NCI-H446 (cell line): ENCODE data around the gene NEAT1.

Experiments used
- DNase-seq, 2 experiments: peaks; one replicate each; lab custom pipeline; 2025; lab: John Stamatoyannopoulos, UW

Gene NEAT1

DNA sequence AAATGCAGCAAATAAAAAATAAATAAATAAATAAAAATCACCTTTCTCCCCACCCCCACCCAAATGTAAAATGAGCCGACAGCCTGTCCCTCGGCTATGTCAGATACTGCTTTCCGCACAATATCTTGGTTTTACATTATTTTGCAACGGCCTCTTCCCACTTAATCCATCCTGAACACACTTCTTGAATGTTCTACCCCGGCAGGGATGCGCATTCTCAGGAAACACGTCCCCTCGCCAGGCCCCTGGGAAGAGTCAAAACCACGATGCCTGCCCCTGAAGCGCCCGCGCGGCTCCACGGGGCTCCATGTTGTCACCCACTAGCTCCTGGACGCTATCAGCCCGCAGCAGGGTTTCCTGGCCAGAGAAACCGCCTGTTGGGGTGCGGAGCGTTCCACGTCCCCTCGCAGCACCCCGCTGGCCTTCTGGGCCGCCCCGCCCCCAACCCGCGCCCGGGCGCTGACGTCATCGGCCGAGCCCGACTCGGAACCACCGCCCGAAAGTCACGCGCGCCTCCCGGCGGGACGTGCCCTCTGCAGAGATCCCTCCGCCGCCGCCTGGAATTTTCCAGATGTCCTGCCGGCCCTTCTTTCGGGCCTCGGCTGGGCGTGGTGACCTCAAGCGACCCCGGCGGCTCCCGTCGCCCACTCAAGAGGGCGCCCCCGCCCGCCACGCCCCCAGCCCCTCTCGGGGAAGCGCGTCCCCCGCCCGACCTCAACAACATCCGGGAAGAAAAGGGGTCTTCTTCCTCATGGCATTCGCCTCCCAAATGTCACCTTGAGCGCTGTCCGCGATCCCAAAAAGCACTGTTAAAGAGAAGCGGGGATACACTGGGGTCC is 585 bp upstream of the NEAT1 start:
- no peak for DNase-seq

DNA sequence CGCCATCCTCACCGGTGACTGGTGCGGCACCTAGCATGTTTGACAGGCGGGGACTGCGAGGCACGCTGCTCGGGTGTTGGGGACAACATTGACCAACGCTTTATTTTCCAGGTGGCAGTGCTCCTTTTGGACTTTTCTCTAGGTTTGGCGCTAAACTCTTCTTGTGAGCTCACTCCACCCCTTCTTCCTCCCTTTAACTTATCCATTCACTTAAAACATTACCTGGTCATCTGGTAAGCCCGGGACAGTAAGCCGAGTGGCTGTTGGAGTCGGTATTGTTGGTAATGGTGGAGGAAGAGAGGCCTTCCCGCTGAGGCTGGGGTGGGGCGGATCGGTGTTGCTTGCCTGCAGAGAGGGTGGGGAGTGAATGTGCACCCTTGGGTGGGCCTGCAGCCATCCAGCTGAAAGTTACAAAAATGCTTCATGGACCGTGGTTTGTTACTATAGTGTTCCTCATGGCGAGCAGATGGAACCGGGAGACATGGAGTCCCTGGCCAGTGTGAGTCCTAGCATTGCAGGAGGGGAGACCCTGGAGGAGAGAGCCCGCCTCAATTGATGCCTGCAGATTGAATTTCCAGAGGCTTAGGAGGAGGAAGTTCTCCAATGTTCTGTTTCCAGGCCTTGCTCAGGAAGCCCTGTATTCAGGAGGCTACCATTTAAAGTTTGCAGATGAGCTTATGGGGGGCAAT is 1.1 kb downstream of the NEAT1 start:
- no peak for DNase-seq

DNA sequence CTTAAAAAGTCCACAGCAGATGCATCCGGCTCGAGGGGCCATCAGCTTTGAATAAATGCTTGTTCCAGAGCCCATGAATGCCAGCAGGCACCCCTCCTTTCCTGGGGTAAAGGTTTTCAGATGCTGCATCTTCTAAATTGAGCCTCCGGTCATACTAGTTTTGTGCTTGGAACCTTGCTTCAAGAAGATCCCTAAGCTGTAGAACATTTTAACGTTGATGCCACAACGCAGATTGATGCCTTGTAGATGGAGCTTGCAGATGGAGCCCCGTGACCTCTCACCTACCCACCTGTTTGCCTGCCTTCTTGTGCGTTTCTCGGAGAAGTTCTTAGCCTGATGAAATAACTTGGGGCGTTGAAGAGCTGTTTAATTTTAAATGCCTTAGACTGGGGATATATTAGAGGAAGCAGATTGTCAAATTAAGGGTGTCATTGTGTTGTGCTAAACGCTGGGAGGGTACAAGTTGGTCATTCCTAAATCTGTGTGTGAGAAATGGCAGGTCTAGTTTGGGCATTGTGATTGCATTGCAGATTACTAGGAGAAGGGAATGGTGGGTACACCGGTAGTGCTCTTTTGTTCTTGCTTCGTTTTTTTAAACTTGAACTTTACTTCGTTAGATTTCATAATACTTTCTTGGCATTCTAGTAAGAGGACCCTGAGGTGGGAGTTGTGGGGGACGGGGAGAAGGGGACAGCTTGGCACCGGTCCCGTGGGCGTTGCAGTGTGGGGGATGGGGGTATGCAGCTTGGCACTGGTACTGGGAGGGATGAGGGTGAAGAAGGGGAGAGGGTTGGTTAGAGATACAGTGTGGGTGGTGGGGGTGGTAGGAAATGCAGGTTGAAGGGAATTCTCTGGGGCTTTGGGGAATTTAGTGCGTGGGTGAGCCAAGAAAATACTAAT is 1.9 kb downstream of the NEAT1 start:
- DNase-seq = no peak

DNA sequence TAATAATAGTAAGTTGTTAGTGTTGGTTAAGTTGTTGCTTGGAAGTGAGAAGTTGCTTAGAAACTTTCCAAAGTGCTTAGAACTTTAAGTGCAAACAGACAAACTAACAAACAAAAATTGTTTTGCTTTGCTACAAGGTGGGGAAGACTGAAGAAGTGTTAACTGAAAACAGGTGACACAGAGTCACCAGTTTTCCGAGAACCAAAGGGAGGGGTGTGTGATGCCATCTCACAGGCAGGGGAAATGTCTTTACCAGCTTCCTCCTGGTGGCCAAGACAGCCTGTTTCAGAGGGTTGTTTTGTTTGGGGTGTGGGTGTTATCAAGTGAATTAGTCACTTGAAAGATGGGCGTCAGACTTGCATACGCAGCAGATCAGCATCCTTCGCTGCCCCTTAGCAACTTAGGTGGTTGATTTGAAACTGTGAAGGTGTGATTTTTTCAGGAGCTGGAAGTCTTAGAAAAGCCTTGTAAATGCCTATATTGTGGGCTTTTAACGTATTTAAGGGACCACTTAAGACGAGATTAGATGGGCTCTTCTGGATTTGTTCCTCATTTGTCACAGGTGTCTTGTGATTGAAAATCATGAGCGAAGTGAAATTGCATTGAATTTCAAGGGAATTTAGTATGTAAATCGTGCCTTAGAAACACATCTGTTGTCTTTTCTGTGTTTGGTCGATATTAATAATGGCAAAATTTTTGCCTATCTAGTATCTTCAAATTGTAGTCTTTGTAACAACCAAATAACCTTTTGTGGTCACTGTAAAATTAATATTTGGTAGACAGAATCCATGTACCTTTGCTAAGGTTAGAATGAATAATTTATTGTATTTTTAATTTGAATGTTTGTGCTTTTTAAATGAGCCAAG is 2.7 kb downstream of the NEAT1 start:
- no peak for DNase-seq

DNA sequence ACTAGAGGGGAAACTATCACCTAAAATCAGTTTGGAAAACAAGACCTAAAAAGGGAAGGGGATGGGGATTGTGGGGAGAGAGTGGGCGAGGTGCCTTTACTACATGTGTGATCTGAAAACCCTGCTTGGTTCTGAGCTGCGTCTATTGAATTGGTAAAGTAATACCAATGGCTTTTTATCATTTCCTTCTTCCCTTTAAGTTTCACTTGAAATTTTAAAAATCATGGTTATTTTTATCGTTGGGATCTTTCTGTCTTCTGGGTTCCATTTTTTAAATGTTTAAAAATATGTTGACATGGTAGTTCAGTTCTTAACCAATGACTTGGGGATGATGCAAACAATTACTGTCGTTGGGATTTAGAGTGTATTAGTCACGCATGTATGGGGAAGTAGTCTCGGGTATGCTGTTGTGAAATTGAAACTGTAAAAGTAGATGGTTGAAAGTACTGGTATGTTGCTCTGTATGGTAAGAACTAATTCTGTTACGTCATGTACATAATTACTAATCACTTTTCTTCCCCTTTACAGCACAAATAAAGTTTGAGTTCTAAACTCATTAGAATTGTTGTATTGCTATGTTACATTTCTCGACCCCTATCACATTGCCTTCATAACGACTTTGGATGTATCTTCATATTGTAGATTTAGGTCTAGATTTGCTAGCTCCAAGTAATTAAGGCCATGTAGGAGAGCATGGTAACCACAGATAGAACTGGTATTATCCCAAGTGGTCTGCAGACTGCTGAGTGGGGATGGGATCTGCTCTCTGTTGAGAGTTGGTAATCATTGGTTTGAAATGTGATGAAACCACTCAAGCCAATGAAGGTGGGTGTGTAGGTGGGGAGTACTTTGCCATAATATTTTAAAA is 3.6 kb downstream of the NEAT1 start:
- DNase-seq = no peak

DNA sequence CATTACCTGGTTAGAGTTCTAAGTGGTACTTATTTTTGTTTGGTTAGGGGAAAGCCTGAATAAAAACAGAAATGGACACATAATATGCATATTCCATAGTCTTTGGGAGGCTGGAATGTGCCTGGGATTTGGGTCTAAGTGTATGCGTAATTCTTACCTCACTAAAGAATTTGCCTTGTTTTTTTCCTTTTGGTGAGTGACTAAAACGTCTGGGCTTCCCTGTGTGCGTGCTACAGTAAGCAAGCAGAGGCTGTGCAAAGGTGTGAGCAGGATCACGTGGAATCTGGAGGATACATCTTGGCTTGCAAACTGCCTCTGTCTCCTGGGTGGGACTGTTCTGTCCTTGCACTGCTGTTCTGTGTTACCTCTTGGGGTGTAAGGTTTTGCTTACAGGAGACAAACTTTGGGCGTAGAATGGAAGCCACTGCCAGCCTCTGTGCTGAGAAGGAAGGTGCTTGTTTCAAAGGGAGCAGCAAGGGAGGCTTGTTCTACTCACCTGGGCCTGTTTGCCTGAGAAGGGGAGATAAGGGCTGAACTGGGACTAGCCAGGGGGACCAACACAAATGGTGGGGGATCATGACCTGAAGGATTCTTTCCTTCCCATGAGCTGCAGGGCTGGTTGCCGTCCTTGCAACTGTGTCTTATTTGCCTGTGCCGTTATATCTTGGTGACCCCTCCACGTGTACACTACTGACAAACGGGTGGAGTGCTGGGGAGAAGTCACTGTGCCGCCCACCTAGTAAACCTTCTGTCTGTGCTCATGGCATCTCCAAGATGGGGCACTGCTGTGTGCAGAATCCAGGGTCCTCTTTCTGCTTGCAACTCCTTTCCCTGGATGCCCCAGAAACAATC is 4.5 kb downstream of the NEAT1 start:
- DNase-seq = no peak

DNA sequence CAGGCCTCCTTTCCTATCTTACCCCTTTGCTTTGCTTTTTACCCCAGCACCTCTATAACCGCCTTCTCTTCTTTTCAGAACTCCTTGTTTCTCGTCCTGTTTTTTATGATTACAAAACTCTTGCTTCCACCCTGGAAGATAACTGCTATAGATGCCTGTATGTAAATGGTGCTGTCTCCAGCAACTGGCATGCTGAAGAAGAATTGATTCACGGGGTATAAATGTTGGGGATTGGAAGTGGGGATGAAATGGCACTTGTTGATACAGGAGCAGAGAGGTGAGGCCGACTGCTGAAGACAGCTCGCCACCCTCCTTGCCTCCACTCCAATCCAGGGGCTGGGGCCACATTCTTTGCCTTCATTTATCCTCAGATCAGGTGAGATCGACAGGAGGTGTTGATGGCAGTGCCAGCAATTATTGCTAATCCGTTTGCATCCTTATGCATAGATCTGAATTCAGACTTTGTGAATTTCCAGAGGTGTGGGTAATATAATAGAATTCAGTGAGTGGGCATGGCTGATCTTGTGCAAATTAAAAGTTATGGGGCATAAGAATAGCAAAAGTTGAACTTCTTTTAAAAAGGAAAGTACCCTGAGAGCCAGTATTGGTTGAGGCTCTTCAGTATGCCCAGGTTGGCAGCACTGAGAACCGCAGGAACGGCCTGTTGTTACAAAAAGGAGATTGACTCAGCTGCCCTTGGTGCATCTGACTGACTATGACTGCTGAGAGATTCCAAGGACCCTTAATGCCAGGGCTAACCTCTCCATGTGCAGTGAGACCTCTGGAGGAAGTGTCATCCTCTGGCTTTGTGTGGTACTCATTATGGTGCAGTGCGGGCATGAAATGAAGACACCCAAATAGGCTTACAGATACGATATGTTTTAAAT is 5.3 kb downstream of the NEAT1 start:
- no peak for DNase-seq

DNA sequence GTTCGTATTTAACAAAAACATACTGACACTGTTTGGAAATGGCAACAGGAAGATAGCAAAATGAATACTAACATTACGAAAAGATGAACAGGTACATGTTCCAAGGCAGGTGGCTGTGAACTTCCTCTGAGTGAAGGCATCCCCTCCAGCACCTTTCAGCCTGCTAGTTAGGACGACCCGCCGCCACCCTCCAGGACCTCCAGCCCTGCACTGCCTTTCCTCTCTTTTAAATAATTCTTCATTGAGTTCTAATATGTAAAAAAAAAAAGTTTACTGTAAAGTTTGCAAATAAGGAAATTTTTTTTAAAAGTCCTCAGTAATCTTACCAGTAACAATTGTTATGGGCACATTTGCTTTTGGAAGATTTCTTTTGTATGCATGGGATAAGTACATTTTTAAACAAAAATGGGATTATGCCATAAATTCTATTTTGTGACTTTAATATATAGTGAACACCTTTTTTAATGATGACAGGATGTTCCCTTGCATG is 6.0 kb downstream of the NEAT1 start:
- DNase-seq = no peak

DNA sequence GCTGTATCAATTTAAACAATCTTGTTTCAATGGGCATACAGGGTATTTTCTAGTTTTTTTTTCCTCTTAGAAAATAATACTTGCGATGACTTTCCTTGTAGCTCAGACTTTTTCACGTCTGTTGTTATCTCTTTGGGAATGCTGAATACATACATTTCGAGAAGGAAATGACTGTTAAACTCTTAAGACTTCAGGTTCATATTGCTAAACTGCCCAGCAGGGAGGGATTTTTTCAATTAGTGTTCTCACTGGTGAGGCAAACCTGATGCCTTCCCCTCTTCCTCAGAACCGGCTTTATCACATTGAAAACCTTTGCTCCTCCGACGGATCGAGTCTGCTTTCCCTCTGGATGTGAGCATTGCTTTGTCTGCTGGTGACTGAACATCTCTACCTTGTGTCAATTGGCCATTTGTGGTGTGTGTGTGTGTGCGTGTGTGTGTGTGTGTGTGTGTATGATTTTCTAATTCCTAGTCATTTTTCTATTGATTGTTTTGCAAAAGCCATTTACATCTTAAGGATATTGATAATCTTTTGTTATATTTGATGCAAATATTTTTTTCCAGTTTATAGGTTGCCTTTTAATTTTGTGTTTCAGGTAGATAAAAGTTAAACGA is 6.6 kb downstream of the NEAT1 start:
- DNase-seq = no peak

DNA sequence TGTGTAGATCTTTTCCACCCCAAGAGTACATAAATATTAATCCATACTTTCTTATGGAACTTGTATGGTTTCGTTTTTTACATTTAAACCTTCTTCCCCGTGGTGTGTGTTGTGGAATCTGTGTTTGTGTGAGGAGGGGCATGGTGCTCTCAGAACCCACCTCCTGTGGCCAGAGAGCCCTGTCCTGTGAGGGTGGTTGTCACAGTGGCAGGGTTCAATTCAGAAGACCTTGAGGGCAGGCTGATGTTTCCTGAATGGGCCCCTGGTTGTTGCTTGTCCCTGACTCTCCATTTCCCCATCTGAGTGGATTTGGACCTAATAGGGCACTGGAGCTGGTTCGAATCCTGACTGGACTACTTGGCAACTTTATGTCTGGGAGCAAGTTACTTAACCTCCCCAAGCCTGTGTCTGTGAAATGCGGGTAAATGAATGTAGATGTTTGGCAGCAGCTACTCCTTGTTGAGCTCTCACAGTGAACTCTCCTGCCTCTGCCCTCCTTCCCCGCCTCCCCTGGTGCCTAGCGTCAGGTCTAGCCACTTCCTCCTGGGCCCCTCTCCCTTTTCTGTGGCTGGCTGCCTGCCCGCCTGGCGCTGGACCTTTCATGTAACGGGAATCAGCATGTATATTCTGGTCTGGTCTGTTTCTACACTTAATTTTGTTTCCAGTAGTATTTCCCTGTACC is 7.3 kb downstream of the NEAT1 start:
- DNase-seq = peak in 1 of 2 experiments; percentile 21

DNA sequence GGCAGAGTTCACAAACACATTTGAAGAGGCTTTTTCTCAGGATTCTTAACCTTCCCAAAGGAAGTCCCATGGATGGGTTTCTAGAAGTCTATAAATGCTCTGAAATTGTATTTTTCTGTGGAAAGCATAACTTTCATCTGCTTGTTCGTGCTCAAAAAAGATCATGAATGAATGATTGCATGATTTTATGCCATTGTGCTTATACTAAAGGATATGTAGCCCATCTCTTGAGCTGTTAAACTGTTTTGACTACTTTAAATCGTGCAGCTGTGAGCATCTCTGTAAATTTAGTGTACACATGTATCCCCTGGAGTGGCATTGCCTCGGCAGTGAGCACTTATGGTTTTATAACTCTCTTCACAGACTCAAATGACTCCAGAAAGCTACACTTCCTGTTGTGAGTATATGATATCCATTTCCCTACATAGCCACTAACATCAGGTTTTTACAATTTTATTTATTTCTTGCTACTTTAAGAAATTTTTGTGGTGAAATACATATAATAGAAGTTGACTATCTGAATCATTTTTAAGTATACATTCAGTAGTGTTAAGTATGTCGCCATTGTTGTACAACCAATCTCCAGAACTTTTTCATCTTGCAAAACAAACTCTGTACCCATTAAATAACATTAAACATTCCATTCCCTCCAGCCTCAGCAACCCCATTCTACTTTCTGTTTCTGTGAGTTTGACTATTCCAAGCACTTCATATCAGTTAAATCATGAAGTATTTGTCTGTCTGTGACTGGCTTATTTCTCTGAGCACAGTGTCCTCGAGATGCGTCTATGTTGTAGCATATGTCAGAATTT is 8.0 kb downstream of the NEAT1 start:
- no peak for DNase-seq

DNA sequence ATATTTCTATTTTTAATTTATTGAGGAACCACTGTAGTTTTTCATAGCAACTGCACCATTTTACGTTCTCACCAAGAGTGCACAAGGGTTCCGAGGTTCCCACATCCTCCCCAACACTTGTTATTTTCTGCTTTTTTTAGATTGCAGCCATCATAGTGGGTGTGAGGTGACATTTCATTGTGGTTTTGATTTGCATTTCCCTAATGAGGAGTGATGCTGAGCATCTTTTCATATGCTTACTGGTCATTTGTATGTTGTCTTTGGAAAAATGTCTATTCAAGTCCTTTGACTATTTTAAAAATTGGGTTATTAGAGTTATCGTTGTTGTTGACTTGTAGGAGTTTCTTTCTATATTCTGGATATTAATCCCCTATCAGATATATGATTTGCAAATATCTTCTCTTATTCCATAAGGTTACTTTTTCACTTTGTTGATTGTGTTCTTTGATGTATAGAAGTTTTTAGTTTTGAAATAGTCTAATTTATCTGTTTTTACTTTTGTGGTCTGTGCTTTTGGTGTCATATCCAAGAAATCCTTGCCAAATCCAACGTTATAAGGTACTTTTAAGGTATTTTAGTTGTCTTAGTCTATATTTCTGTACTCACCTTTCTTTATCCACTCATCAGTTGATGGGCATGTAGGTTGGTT is 9.0 kb downstream of the NEAT1 start:
- DNase-seq = no peak

DNA sequence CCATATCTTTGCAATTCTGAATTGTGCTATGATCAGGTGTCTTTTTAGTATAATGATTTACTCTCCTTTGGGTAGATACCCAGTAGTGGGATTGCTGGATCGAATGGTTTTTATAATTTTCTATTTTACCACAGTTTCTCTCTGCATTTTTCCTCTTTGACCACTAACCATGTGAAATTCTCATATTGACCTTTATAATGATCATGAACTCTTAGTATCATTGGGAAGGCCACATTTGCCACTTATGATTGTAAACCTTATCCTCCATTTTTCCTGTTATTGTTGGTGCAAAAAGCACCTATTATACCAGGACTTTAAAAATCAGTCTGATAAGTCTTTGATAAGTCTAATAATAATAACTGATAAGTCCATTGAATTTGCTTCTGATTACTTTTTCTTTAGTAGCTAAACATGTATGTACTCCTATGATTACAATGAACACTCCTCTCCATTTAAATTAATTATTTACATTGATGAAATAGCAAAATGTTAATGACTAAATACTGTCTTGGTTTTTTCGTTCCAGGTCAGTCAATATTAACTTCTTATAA is 9.6 kb downstream of the NEAT1 start:
- no peak for DNase-seq

DNA sequence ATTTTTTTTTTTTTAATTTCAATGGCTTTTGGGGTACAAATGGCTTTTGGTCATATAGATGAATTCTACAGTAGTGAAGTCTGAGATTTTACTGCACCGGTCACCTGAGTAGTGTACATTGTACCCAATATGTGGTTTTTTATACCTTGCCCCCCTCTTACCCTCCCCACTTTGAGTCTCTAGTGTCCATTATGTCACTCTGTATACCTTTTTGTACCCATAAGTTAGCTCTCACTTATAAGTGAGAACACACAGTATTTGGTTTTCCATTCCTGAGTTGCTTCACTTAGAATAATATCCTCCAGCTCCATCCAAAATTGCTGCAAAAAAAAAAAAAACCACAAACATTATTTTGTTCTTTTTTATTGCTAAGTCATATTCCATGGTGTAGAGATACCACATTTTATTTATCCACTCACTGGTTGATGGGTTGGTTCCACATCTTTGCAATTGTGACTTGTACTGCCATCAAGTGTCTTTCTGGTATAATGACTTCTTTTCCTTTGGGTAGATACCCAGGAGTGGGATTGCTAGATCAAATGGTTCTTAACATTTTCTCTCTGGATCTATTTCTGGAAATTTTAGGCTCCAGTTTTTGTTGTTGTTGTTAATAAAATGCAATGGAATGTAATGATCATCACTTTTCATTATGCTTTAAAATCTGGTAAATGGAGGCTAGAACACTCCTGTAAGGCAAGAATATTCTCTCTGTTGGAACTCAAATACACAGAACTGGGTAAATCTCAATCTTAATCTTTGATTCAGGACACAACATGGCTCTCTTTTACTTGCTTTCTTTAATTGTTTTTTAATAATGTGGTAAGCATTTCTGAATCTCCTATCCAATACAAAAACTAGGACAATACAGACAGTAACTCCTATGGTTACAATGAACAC is 10.3 kb downstream of the NEAT1 start:
- DNase-seq = peak; percentile 62 to 63

DNA sequence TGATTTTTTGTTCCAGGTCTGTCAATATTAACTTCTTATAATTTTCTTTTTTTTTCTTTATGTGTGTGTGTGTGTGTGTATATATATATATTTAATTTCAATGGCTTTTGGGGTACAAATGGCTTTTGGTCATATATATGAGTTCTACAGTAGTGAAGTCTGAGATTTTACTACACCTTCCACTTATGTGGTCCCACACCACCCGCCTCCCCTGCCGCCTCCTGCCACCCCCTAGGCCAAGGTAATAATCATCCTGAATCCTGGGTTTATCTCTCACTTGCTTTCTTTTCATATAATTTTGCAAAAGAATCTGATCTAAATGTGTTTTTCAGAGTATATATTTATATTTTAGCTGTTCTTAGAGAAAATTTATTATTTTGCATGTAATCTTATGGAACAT is 11.1 kb downstream of the NEAT1 start:
- no peak for DNase-seq
